ENCODE data around the gene DCHS2.

The DCHS2 gene

DNA sequence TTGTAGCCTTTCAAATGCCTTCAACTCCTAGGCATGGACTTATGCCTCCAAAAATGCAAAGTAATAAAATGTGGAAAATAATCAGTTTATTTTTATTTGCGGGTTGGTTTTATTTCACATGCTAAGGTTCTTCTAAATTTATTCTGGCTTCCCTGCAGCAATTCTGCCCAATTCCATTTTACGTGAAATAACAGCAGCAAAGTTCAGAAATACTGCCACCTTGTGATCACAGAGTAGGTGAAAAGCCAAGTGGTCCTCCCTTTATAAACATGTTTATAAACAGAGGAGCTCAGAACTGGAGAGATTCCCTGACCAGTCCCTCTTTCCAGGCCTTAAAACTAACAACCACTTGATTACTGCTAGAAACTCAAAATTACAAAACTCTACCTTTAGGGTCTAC, 14.7 kb upstream of the DCHS2 start:
- in situ Hi-C loops (cut with MboI; ENCODE audit: low sequenced_read_pairs): loop anchor here (10.0 kb wide), 1 partner anchor 181 kb away; no protein-coding TSS in a partner anchor
- H3K36me3 ChIP-seq (replicated peaks): no peaks in the 10 kb centered on the region
- no peaks in the 10 kb centered on the region for H3K9me3 ChIP-seq
- peaks cover 4% of the 10 kb centered on the region; the same call in 1 of the 2 replicates for H3K27me3 ChIP-seq (ENCODE audit: low read depth)
- peak; percentile 36 to 47 for DNase-seq (ENCODE audit: low spot score in 2 of 2)
- no peaks in the 10 kb centered on the region; the same call in 1 of the 2 replicates for H3K4me1 ChIP-seq
- no peak overlapping the region for H3K4me3 ChIP-seq

- peak in 1 of 2 experiments; percentile 68 for DNase-seq (ENCODE audit: low spot score in 2 of 2)
- no peaks in the 10 kb centered on the region for H3K36me3 ChIP-seq (replicated peaks)
- in situ Hi-C loops (cut with MboI; ENCODE audit: low sequenced_read_pairs): loop anchor here (10.0 kb wide), 1 partner anchor 179 kb away; no protein-coding TSS in a partner anchor
- no peaks in the 10 kb centered on the region for H3K9me3 ChIP-seq
- H3K4me3 ChIP-seq: no peak overlapping the region
- peaks cover 4% of the 10 kb centered on the region; the same call in 1 of the 2 replicates for H3K27me3 ChIP-seq (ENCODE audit: low read depth)
- no peaks in the 10 kb centered on the region for H3K4me1 ChIP-seq
These were observed 12.0 kb upstream of the DCHS2 start for GRCh38 chr4:154503598-154503997.

GRCh38 chr4:154502111-154502510, 10.5 kb upstream of the DCHS2 start:
- Histone ChIP-seq H3K27me3 (ENCODE audit: low read depth) (peaks cover 4% of the 10 kb centered on the region; the same call in 1 of the 2 replicates), H3K4me1 (no peaks in the 10 kb centered on the region), H3K9me3 (no peaks in the 10 kb centered on the region), H3K4me3 (no peak overlapping the region), H3K36me3 (replicated peaks) (no peaks in the 10 kb centered on the region)
- in situ Hi-C loops (cut with MboI; ENCODE audit: low sequenced_read_pairs): loop anchor here (10.0 kb wide), 1 partner anchor 177 kb away; no protein-coding TSS in a partner anchor
- no peak for DNase-seq (ENCODE audit: low spot score in 2 of 2)

GRCh38 chr4:154497889-154498288, 6.3 kb upstream of the DCHS2 start:
- in situ Hi-C loops (cut with MboI; ENCODE audit: low sequenced_read_pairs): no loop called here

DNA sequence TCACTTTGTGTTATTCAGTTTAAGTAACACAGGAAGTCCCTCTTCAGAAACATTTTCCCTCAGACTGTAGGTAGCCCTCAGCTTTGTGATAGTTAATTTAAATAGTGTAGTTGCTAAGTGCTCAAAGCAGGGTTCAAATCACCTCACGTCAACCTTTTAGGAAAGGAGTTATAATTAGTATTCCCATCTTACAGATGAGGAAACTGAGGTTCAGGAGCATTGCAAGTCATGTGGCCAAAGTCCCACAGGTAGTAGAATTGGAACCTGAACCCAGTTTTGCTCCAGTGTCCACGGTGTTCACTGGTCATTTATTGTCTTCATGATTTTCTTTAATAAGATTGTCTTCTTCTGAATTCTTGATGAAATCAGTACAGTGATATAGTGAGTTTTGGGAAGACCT, 4.3 kb upstream of the DCHS2 start:
- in situ Hi-C loops (cut with MboI; ENCODE audit: low sequenced_read_pairs): no loop called here
- Histone ChIP-seq H3K4me1 (no peaks in the 10 kb centered on the region; the same call in 1 of the 2 replicates), H3K27me3 (ENCODE audit: low read depth) (no peaks in the 10 kb centered on the region), H3K4me3 (no peak overlapping the region), H3K9me3 (no peaks in the 10 kb centered on the region), H3K36me3 (replicated peaks) (no peaks in the 10 kb centered on the region)
- DNase-seq (ENCODE audit: low spot score in 2 of 2): no peak

More at GRCh38 chr4:154497889-154498288, 6.3 kb upstream of the DCHS2 start:
- no peaks in the 10 kb centered on the region for H3K9me3 ChIP-seq
- H3K4me3 ChIP-seq: no peak overlapping the region
- peaks cover 4% of the 10 kb centered on the region; the same call in 1 of the 2 replicates for H3K27me3 ChIP-seq (ENCODE audit: low read depth)
- H3K36me3 ChIP-seq (replicated peaks): no peaks in the 10 kb centered on the region
- DNase-seq (ENCODE audit: low spot score in 2 of 2): no peak
- no peaks in the 10 kb centered on the region for H3K4me1 ChIP-seq

- DNase-seq (ENCODE audit: low spot score in 2 of 2): no peak
- H3K4me1 ChIP-seq: no peaks in the 10 kb centered on the region; the same call in 1 of the 2 replicates
- in situ Hi-C loops (cut with MboI; ENCODE audit: low sequenced_read_pairs): no loop called here
- no peaks in the 10 kb centered on the region for H3K9me3 ChIP-seq
- no peaks in the 10 kb centered on the region for H3K27me3 ChIP-seq (ENCODE audit: low read depth)
- H3K36me3 ChIP-seq (replicated peaks): no peaks in the 10 kb centered on the region
- H3K4me3 ChIP-seq: no peak overlapping the region
These were observed 689 bp upstream of the DCHS2 start for GRCh38 chr4:154492288-154492687.

GRCh38 chr4:154490583-154491340, 837 bp downstream of the DCHS2 start:
- no peak for DNase-seq (ENCODE audit: low spot score in 2 of 2)
- no peaks in the 10 kb centered on the region for H3K27me3 ChIP-seq (ENCODE audit: low read depth)
- H3K4me3 ChIP-seq: peak overlapping the region; percentile 31
- H3K9me3 ChIP-seq: no peaks in the 10 kb centered on the region
- no peaks in the 10 kb centered on the region; the same call in 1 of the 2 replicates for H3K4me1 ChIP-seq
- in situ Hi-C loops (cut with MboI; ENCODE audit: low sequenced_read_pairs): no loop called here
- H3K36me3 ChIP-seq (replicated peaks): no peaks in the 10 kb centered on the region

GRCh38 chr4:154490234-154490582, 1.4 kb downstream of the DCHS2 start:
- Histone ChIP-seq H3K36me3 (replicated peaks) (no peaks in the 10 kb centered on the region), H3K4me1 (no peaks in the 10 kb centered on the region; the same call in 1 of the 2 replicates), H3K4me3 (no peak overlapping the region), H3K9me3 (no peaks in the 10 kb centered on the region), H3K27me3 (ENCODE audit: low read depth) (no peaks in the 10 kb centered on the region)
- in situ Hi-C loops (cut with MboI; ENCODE audit: low sequenced_read_pairs): no loop called here
- DNase-seq (ENCODE audit: low spot score in 2 of 2): no peak

DNA sequence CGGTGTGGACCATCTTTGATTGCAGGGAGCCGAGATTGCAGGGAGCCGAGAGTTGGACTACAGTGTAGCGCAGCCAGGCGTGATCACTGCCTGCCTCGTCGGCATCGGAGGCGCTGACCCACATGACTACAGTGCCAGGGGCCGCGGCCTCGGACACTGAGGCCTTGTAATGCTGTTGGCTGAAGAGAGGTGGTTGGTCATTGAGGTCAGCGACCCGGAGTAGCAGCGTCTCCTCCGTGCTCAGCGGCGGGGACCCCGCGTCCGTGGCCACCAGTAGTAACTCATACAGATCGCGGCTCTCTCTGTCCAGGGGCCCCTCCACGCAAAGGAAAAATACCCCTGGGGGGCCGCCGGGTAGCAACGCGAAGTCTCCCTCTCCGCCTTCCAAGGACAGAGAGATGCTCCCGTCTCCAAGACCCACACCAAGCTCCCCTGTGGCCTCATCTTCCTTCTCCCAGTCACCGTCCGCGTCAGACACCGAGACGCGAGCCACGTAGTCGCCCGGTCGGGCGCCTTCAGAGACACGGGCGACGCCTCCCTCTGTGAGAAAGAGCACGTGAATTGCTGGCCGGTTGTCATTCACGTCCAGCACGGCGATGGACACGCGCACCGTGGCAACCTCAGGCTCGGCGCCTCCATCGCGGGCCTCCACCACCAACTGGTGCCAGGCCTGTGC, 1.9 kb downstream of the DCHS2 start:
- H3K27me3 ChIP-seq (ENCODE audit: low read depth): no peaks in the 10 kb centered on the region

DNA sequence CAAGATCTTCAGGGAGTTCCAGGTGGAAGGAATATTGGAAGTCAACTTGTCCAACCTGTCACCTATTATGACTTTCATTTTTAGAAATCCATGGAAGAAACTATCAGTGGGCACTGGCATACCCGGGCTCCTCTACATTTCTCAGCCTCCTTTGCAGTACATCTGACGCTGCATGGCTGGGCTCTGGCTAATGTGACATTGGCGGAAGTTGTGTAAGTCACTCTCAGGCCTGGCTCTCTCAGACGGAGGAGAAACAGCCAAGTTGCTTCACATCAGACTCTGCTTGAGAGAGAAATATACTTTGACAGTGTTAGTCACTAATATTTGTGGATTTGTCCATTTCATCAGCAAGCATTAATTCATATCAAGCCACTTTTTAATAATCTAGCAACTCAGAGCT, 4.5 kb downstream of the DCHS2 start:
- in situ Hi-C loops (cut with MboI; ENCODE audit: low sequenced_read_pairs): no loop called here
- Histone ChIP-seq H3K4me3 (no peak overlapping the region), H3K36me3 (replicated peaks) (no peaks in the 10 kb centered on the region), H3K27me3 (ENCODE audit: low read depth) (no peaks in the 10 kb centered on the region), H3K4me1 (no peaks in the 10 kb centered on the region; the same call in 1 of the 2 replicates), H3K9me3 (no peaks in the 10 kb centered on the region)
- no peak for DNase-seq (ENCODE audit: low spot score in 2 of 2)

More for the DNA sequence above, 1.9 kb downstream of the DCHS2 start:
- H3K9me3 ChIP-seq: no peaks in the 10 kb centered on the region
- H3K4me1 ChIP-seq: no peaks in the 10 kb centered on the region; the same call in 1 of the 2 replicates
- H3K4me3 ChIP-seq: no peak overlapping the region
- in situ Hi-C loops (cut with MboI; ENCODE audit: low sequenced_read_pairs): no loop called here
- no peak for DNase-seq (ENCODE audit: low spot score in 2 of 2)
- H3K36me3 ChIP-seq (replicated peaks): no peaks in the 10 kb centered on the region

DNA sequence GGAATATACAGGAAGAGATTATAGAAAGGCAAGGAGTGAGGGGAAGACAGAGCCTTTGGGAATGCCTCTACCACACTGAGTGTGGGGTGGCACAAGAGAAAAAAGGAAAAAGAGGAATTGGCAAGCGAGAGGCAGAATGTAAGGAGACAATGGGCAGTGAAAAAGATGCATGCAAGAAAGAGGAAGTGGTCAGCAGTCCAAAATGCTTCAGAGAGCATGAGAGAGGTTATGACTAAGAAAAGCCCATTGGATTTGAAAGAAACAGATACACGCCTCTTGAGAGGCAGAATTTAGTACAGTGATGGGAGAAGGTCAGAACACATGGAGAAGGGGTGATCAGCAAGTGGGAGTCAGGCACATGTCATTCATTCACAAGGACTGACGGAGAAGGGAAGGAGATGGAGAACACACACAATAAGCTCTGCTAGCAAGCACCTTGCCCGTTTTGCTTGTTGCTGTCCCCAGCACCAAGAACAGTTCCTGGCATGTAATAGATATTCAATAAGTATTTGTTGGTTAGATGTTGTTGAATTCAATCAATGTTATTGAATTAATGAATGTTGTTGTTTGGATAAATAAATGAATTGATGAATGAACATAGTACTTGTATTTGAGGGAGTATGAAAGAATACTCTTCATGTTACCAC, 6.3 kb downstream of the DCHS2 start:
- in situ Hi-C loops (cut with MboI; ENCODE audit: low sequenced_read_pairs): no loop called here
- H3K4me3 ChIP-seq: no peak overlapping the region
- no peak for DNase-seq (ENCODE audit: low spot score in 2 of 2)
- no peaks in the 10 kb centered on the region for H3K9me3 ChIP-seq
- H3K4me1 ChIP-seq: peaks cover under 1% of the 10 kb centered on the region
- no peaks in the 10 kb centered on the region for H3K36me3 ChIP-seq (replicated peaks)
- no peaks in the 10 kb centered on the region for H3K27me3 ChIP-seq (ENCODE audit: low read depth)

- peaks cover 24% of the 10 kb centered on the region for H3K4me1 ChIP-seq
- no peaks in the 10 kb centered on the region for H3K9me3 ChIP-seq
- in situ Hi-C loops (cut with MboI; ENCODE audit: low sequenced_read_pairs): no loop called here
- no peaks in the 10 kb centered on the region for H3K36me3 ChIP-seq (replicated peaks)
- no peak for DNase-seq (ENCODE audit: low spot score in 2 of 2)
- no peak overlapping the region for H3K4me3 ChIP-seq
- H3K27me3 ChIP-seq (ENCODE audit: low read depth): no peaks in the 10 kb centered on the region
These were observed 13.1 kb downstream of the DCHS2 start for GRCh38 chr4:154478547-154478946.

DNA sequence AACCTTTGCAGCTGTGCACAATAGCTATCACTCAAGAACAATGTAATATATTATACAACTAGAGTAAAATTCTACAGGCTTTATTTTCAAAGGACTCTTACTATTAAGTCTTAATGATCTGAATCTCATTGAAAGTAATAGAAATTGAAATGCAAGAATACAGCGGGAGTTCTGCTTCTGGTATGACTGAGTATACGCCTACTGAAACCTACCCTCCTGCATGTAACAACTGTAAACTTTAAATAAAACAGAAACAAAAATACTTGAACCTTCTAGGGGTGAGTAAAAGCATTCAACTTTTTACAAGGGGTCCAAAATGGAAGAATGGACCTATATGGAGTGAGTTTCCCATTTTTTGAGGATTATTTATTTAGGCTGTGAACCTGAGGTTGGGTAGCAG, 13.5 kb downstream of the DCHS2 start:
- DNase-seq (ENCODE audit: low spot score in 2 of 2): no peak
- Histone ChIP-seq H3K4me3 (no peak overlapping the region), H3K36me3 (replicated peaks) (no peaks in the 10 kb centered on the region), H3K27me3 (ENCODE audit: low read depth) (no peaks in the 10 kb centered on the region), H3K4me1 (peaks cover 24% of the 10 kb centered on the region), H3K9me3 (no peaks in the 10 kb centered on the region)
- in situ Hi-C loops (cut with MboI; ENCODE audit: low sequenced_read_pairs): no loop called here

- in situ Hi-C loops (cut with MboI; ENCODE audit: low sequenced_read_pairs): no loop called here
- H3K4me3 ChIP-seq: no peak overlapping the region
- H3K36me3 ChIP-seq (replicated peaks): no peaks in the 10 kb centered on the region
- no peaks in the 10 kb centered on the region for H3K9me3 ChIP-seq
- peaks cover 37% of the 10 kb centered on the region for H3K4me1 ChIP-seq
- peak in 1 of 2 experiments; percentile 21 for DNase-seq (ENCODE audit: low spot score in 2 of 2)
- no peaks in the 10 kb centered on the region for H3K27me3 ChIP-seq (ENCODE audit: low read depth)
These were observed 15.4 kb downstream of the DCHS2 start for GRCh38 chr4:154476232-154476631.

Data from HAP-1 (cell line).